Calu3 (cell line): Measurements from ENCODE around the gene RAI14. TPM values are rescaled to one million over a fixed set of nuclear protein-coding genes. Genes with fewer than 3 reads are reported as not detected.

Source experiments
- BruUV-seq: library from RNA; stranded (reverse); fragments of 400-500 nt; replicated peaks from 2 replicates; lab custom pipeline; 2021; lab: Mats Ljungman, UMichigan
- CTCF ChIA-PET: fragments of 300-600 bp; sonication (Branson Sonifier 250); formaldehyde crosslinking; loops from one replicate; lab custom pipeline; 2022; ENCODE audit warnings: antibody characterized with exemption; lab: Charles Lee
- DNase-seq: peaks from one replicate; pipeline ENCODE4 v3.0.0; 2022
- H3K27ac Mint-ChIP-seq: one replicate; pipeline ENCODE4 v1.8.0; 2022; ENCODE audit warnings: mixed read lengths; ENCODE audit not compliant: unreplicated experiment
- H3K27me3 Mint-ChIP-seq: one replicate; pipeline ENCODE4 v1.8.0; 2022; ENCODE audit warnings: mixed read lengths; ENCODE audit not compliant: unreplicated experiment
- H3K36me3 Mint-ChIP-seq: one replicate; pipeline ENCODE4 v1.8.0; 2022; ENCODE audit warnings: mild to moderate bottlenecking, moderate library complexity, mixed read lengths; ENCODE audit not compliant: insufficient read depth, unreplicated experiment
- H3K4me1 Mint-ChIP-seq: one replicate; pipeline ENCODE4 v1.8.0; 2022; ENCODE audit warnings: mild to moderate bottlenecking, low read depth, mixed read lengths; ENCODE audit not compliant: unreplicated experiment
- H3K4me3 Mint-ChIP-seq: one replicate; pipeline ENCODE4 v1.8.0; 2022; ENCODE audit warnings: mild to moderate bottlenecking, low read depth, moderate library complexity, mixed read lengths; ENCODE audit not compliant: unreplicated experiment
- H3K9me3 Mint-ChIP-seq: one replicate; pipeline ENCODE4 v1.8.0; 2022; ENCODE audit warnings: low read depth, mixed read lengths; ENCODE audit not compliant: unreplicated experiment
- CTCF ChIP-seq: fragments of 200-600 bp; IDR thresholded peaks from one replicate; pipeline ENCODE4 v1.8.0; 2022; ENCODE audit warnings: antibody characterized with exemption; ENCODE audit not compliant: unreplicated experiment
- intact Hi-C: fragments of 100-400 bp; cut with micrococcal nuclease; formaldehyde crosslinking; loops from one replicate; pipeline ENCODE4 v1.10.0; 2022; ENCODE audit not compliant: unreplicated experiment
- total RNA-seq: library from RNA; stranded (reverse); gene quantifications from 2 replicates; pipeline ENCODE4 v1.2.3, GENCODE V29; 2022

Gene RAI14
- total RNA-seq, 1 experiment from 2014 or later = 84.3 TPM

GRCh38 chr5:34639852-34640626 is 16.1 kb upstream of the RAI14 start:
- no peaks in the 10 kb centered on the region for H3K9me3 Mint-ChIP-seq
- no peak for TF ChIP-seq CTCF
- BruUV-seq = no TSS peak
- H3K36me3 Mint-ChIP-seq = no peaks in the 10 kb centered on the region
- H3K27me3 Mint-ChIP-seq = peaks cover 20% of the 10 kb centered on the region
- DNase-seq = no peak
- H3K4me3 Mint-ChIP-seq = no peak overlapping the region
- no peak overlapping the region for H3K27ac Mint-ChIP-seq
- CTCF ChIA-PET = no interaction called here
- intact Hi-C loops = no loop called here
- H3K4me1 Mint-ChIP-seq = no peaks in the 10 kb centered on the region

GRCh38 chr5:34648039-34648839 is 7.9 kb upstream of the RAI14 start:
- Mint-ChIP-seq H3K4me1 (no peaks in the 10 kb centered on the region), H3K4me3 (no peak overlapping the region), H3K36me3 (no peaks in the 10 kb centered on the region), H3K9me3 (no peaks in the 10 kb centered on the region), H3K27me3 (peaks cover 27% of the 10 kb centered on the region), H3K27ac (no peak overlapping the region)
- TF ChIP-seq CTCF = no peak
- CTCF ChIA-PET = no interaction called here
- no TSS peak for BruUV-seq
- intact Hi-C loops = no loop called here
- no peak for DNase-seq

GRCh38 chr5:34648840-34649158 is 7.3 kb upstream of the RAI14 start:
- CTCF ChIA-PET = no interaction called here
- DNase-seq = no peak
- H3K4me3 Mint-ChIP-seq = no peak overlapping the region
- H3K27ac Mint-ChIP-seq = no peak overlapping the region
- intact Hi-C loops = no loop called here
- no peak for TF ChIP-seq CTCF
- peaks cover 21% of the 10 kb centered on the region for H3K27me3 Mint-ChIP-seq
- no peaks in the 10 kb centered on the region for H3K4me1 Mint-ChIP-seq
- H3K9me3 Mint-ChIP-seq = no peaks in the 10 kb centered on the region
- BruUV-seq = no TSS peak
- no peaks in the 10 kb centered on the region for H3K36me3 Mint-ChIP-seq

- Mint-ChIP-seq H3K27ac (no peak overlapping the region), H3K9me3 (no peaks in the 10 kb centered on the region), H3K27me3 (no peaks in the 10 kb centered on the region), H3K36me3 (peaks cover 18% of the 10 kb centered on the region), H3K4me1 (peaks cover 9% of the 10 kb centered on the region), H3K4me3 (no peak overlapping the region)
- intact Hi-C loops = no loop called here
- no peak for DNase-seq
- CTCF ChIA-PET = no interaction called here
- no peak for TF ChIP-seq CTCF
- BruUV-seq = no TSS peak
These were observed 4.3 kb upstream of the RAI14 start for GRCh38 chr5:34651791-34652190.
